Smooth muscle cell (in vitro differentiated cells): ENCODE results near the gene LRRC43. TPM values are rescaled to one million over a fixed set of nuclear protein-coding genes. Genes with fewer than 3 reads are reported as not detected.

Source experiments
- DNase-seq: peaks from one replicate; lab custom pipeline; 2025; ENCODE audit not compliant: unreplicated experiment; lab: John Stamatoyannopoulos, UW
- H2AFZ ChIP-seq: fragments of 200-600 bp; sonication (generic); 2 replicates; pipeline ENCODE4 v1.6.0; 2016; ENCODE audit warnings: antibody characterized with exemption, low read depth, mild to moderate bottlenecking
- H3F3A ChIP-seq: fragments of 200-600 bp; sonication (generic); 2 replicates; pipeline ENCODE4 v1.6.0; 2017; ENCODE audit warnings: antibody characterized with exemption, low read depth
- H3K27ac ChIP-seq: fragments of 200-600 bp; sonication (generic); 2 replicates; pipeline ENCODE4 v1.5.1; 2016; ENCODE audit warnings: low read depth, mild to moderate bottlenecking
- H3K27me3 ChIP-seq: fragments of 200-600 bp; sonication (generic); 2 replicates; pipeline ENCODE4 v1.6.1; 2016; ENCODE audit warnings: low read depth, mild to moderate bottlenecking
- H3K36me3 ChIP-seq: fragments of 200-600 bp; sonication (generic); 2 replicates; pipeline ENCODE4 v1.5.1; 2016; ENCODE audit warnings: low read depth
- H3K4me1 ChIP-seq: fragments of 200-600 bp; sonication (generic); 2 replicates; pipeline ENCODE4 v1.5.1; 2016; ENCODE audit warnings: low read depth
- H3K4me2 ChIP-seq: fragments of 200-600 bp; sonication (generic); 2 replicates; pipeline ENCODE4 v1.6.0; 2016; ENCODE audit warnings: mild to moderate bottlenecking
- H3K4me3 ChIP-seq: fragments of 200-600 bp; sonication (generic); 2 replicates; pipeline ENCODE4 v1.5.1; 2016; ENCODE audit warnings: mild to moderate bottlenecking
- H3K79me2 ChIP-seq: fragments of 200-600 bp; sonication (generic); 2 replicates; pipeline ENCODE4 v1.6.0; 2016; ENCODE audit warnings: low read depth, mild to moderate bottlenecking
- H3K9ac ChIP-seq: fragments of 200-600 bp; sonication (generic); 2 replicates; pipeline ENCODE4 v1.6.0; 2016; ENCODE audit warnings: low read depth
- H3K9me3 ChIP-seq: fragments of 200-600 bp; sonication (generic); replicated peaks from 2 replicates; pipeline ENCODE4 v1.5.1; 2016; ENCODE audit warnings: low read depth
- H4K20me1 ChIP-seq: fragments of 200-600 bp; sonication (generic); 2 replicates; pipeline ENCODE4 v1.6.0; 2016; ENCODE audit warnings: low read depth
- WGBS: methylation state at CpG from one replicate; pipeline ENCODE4 v1.1.7; 2016; ENCODE audit warnings: low lambda C conversion rate; 5-methylcytosine and 5-hydroxymethylcytosine counted together
- polyA plus RNA-seq: library from polyadenylated mRNA; unstranded; fragments of >200 nt; fragmentation: Nextera tagmentation; extraction: Ambion mirVana; gene quantifications from 2 replicates; pipeline ENCODE4 v1.2.1, GENCODE V29; 2016
- total RNA-seq: library from RNA; depleted of rRNA; stranded (reverse); fragments of >200 nt; gene quantifications from 2 replicates; pipeline ENCODE4 v1.2.3, GENCODE V29; 2014
- TF ChIP-seq, protein P1 (sequence below): fragments of 200-600 bp; sonication (generic); IDR thresholded peaks from 2 replicates; pipeline ENCODE4 v1.5.1; 2017; ENCODE audit warnings: borderline replicate concordance, mild to moderate bottlenecking, antibody characterized with exemption; ENCODE audit not compliant: insufficient read depth, poor library complexity, severe bottlenecking

The LRRC43 gene
- total and polyA plus RNA-seq, 2 experiments from 2014 or later = 0.38 TPM; not detected in 1

DNA sequence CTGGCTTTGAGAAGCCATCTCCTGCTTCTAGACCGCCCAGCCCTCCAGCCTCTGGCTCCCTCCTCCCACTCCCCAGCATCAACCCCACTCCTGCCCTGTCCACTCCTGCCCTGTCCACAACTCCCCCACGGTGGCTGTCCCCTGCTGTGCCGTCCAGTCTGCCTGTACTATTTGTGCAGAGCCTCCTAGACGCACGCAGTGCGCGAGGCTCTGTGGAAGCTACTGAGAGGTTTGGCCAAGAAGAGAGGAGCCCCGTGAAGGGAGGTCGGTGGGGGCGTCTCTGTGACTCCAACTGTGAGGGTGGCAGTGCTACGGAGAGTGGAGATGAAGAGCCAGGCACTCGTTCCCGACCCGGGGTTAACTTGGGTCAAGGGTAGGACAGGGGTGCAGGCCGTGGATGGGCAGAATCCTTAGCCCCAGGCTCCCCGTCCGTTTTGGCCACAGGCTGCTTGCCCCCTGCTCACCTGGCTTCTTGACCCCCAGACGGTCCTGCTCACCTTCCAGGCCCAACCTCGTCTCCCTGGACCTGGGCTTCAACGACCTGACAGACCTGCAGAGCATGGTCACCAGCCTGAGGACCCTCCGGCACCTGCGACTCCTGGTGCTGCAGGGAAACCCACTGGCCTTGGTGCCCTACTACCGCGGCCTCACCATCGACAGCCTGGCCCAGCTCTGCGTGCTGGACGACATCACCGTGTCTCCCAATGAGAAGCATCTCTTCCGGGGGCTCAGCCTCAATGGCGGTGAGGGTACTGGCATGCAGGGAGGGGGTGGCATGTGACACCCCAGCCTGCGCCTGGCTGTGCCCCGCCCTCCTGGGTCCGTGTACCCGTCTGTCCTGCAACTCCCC, 6.9 kb downstream of the LRRC43 start:
- WGBS = 94% methylated on average over 33 of the region's 34 CpGs
- no peaks in the 10 kb centered on the region for H3K79me2 ChIP-seq
- no peaks in the 10 kb centered on the region for H3K36me3 ChIP-seq
- H3K27ac ChIP-seq = no peak overlapping the region
- DNase-seq = no peak
- TF ChIP-seq, protein P1, sequence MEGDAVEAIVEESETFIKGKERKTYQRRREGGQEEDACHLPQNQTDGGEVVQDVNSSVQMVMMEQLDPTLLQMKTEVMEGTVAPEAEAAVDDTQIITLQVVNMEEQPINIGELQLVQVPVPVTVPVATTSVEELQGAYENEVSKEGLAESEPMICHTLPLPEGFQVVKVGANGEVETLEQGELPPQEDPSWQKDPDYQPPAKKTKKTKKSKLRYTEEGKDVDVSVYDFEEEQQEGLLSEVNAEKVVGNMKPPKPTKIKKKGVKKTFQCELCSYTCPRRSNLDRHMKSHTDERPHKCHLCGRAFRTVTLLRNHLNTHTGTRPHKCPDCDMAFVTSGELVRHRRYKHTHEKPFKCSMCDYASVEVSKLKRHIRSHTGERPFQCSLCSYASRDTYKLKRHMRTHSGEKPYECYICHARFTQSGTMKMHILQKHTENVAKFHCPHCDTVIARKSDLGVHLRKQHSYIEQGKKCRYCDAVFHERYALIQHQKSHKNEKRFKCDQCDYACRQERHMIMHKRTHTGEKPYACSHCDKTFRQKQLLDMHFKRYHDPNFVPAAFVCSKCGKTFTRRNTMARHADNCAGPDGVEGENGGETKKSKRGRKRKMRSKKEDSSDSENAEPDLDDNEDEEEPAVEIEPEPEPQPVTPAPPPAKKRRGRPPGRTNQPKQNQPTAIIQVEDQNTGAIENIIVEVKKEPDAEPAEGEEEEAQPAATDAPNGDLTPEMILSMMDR = no peak
- no peak overlapping the region for H3K4me2 ChIP-seq
- no peaks in the 10 kb centered on the region for H4K20me1 ChIP-seq
- H2AFZ ChIP-seq = no peak overlapping the region
- no peak overlapping the region for H3K4me3 ChIP-seq
- no peak overlapping the region for H3K9ac ChIP-seq
- no peaks in the 10 kb centered on the region for H3K27me3 ChIP-seq
- no peaks in the 10 kb centered on the region for H3K9me3 ChIP-seq
- H3K4me1 ChIP-seq = no peaks in the 10 kb centered on the region
- H3F3A ChIP-seq = no peaks in the 10 kb centered on the region

DNA sequence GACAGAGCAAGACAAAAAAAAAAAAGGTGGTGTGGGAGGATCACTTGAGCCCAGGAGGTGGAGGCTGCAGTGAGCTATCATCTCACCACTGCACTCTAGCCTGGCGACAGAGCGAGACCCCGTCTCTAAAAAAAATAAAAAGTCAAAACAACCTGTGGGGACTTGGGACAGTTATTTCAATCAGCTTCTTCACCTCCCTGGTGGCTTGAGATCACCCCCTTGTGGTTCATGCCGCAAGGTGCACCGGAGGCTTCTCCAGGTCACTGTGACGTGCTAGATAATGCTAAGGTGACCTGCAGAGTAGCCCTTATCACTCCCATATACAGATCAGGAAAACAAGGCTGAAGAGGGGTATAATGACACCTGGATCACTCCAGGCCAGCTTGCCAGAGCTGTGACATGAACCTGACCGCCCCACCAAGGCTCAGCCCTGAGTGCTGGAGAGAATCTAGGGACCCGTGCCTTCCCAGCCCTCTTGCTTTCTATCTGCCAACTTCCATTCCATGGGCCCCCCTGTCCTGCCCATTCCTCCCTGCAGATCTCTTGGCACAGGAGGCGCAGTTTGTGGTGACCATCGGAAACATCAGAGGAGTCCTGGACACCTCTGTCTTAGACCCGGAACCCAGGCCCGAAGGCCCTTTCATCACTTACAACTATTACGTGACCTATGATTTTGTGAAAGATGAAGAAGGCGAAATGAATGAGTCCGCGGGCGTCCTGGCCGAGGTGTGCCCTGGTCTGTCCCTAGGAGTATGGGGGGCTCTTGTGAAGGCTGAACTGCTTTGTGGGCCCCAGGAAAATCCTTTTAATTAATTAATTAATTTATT, 8.1 kb downstream of the LRRC43 start:
- Histone ChIP-seq H2AFZ (no peak overlapping the region), H3K4me3 (no peak overlapping the region), H3K4me1 (no peaks in the 10 kb centered on the region), H3K36me3 (no peaks in the 10 kb centered on the region), H3K79me2 (no peaks in the 10 kb centered on the region), H4K20me1 (no peaks in the 10 kb centered on the region), H3K27me3 (no peaks in the 10 kb centered on the region), H3K9ac (no peak overlapping the region), H3K9me3 (no peaks in the 10 kb centered on the region), H3K27ac (no peak overlapping the region), H3F3A (no peaks in the 10 kb centered on the region), H3K4me2 (no peak overlapping the region)
- no peak for DNase-seq
- WGBS = 70% methylated on average over 18 of the region's 18 CpGs
- TF ChIP-seq, protein P1 = peak; percentile 68

DNA sequence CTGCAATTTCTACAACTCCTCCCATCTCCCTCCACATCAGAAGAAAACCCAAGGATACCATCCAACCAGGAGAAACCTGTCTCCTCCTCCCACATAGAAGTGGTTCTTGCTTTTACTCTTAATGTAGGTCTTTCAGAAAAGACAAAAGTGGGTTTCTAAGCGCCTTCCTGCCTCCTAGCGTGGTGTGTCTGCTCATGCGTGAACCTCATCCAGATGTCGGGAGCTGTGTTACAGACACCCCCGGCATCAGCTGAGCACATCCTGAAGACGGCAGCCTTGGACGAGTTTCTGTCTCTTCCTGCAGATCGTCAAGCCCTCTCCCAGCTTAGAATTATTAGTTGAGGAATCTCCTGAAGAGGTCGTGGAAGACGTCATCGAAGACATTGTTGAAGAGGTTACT, 9.5 kb downstream of the LRRC43 start:
- no peaks in the 10 kb centered on the region for H3K9me3 ChIP-seq
- no peak overlapping the region for H3K27ac ChIP-seq
- no peak for DNase-seq
- no peak overlapping the region for H3K9ac ChIP-seq
- no peaks in the 10 kb centered on the region for H3F3A ChIP-seq
- H4K20me1 ChIP-seq = no peaks in the 10 kb centered on the region
- no peaks in the 10 kb centered on the region for H3K27me3 ChIP-seq
- H3K79me2 ChIP-seq = no peaks in the 10 kb centered on the region
- H2AFZ ChIP-seq = no peak overlapping the region
- no peaks in the 10 kb centered on the region for H3K36me3 ChIP-seq
- TF ChIP-seq, protein P1 = no peak
- no peak overlapping the region for H3K4me3 ChIP-seq
- 87% methylated on average over 11 of the region's 11 CpGs for WGBS
- H3K4me1 ChIP-seq = no peaks in the 10 kb centered on the region
- no peak overlapping the region for H3K4me2 ChIP-seq
